Dendritic cell treated with granulocyte-macrophage colony-stimulating factor and Interleukin-4, amounts not matched to agents 40 ng/mL and 50 ng/mL, for 4 days (primary cell): ENCODE measurements around the gene LRRC14B.

Source experiments
- H3K27ac Mint-ChIP-seq: one replicate; pipeline ENCODE4 v1.8.0; 2022; ENCODE audit warnings: mild to moderate bottlenecking, mixed read lengths
- H3K27me3 Mint-ChIP-seq: one replicate; pipeline ENCODE4 v1.8.0; 2022; ENCODE audit warnings: mild to moderate bottlenecking, mixed read lengths
- H3K36me3 Mint-ChIP-seq: one replicate; pipeline ENCODE4 v1.8.0; 2022; ENCODE audit warnings: low read depth, mixed read lengths
- H3K4me1 Mint-ChIP-seq: one replicate; pipeline ENCODE4 v1.8.0; 2022; ENCODE audit warnings: low read depth, mixed read lengths
- H3K4me3 Mint-ChIP-seq: one replicate; pipeline ENCODE4 v1.8.0; 2022; ENCODE audit warnings: mild to moderate bottlenecking, moderate library complexity, mixed read lengths
- H3K9me3 Mint-ChIP-seq: one replicate; pipeline ENCODE4 v1.8.0; 2022; ENCODE audit warnings: mixed read lengths
- intact Hi-C: fragments of 100-400 bp; cut with micrococcal nuclease; formaldehyde crosslinking; loops from one replicate; pipeline ENCODE4 v1.15.0; 2022

LRRC14B gene

DNA sequence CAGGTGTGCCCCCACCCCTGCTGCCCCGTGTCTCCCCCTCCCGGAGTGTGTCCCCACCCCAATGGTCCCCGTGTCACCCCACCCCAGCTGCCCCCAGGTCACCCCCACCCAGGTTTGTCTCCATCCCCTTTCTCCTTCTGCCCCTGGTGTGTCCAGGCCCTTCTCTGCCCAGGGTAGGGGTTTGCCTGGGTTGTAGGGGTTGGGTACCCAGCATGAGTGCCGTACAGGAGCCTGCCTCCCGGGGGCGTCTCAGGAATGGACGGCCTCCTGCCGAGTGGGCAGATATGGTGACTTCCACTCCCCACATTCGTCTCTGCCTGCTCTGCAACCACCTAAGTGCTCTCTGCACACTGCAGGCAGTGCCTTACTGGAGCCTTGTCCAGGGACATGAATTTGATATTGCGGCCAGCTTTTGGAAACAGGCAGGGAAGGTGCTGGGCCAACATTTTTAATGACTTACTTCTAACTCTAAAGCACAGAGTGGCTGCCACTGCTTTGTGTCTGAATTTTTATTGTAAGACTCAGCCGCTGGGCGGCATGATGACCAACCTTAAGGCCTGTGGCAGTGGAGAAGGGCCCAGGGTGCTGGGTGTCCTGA lies 6.7 kb downstream of the LRRC14B start:
- intact Hi-C loops = no loop called here
- H3K4me1 Mint-ChIP-seq = no peaks in the 10 kb centered on the region
- H3K9me3 Mint-ChIP-seq = no peaks in the 10 kb centered on the region
- H3K27ac Mint-ChIP-seq = no peak overlapping the region
- no peak overlapping the region for H3K4me3 Mint-ChIP-seq
- peaks cover 2% of the 10 kb centered on the region for H3K27me3 Mint-ChIP-seq
- peaks cover 26% of the 10 kb centered on the region for H3K36me3 Mint-ChIP-seq

DNA sequence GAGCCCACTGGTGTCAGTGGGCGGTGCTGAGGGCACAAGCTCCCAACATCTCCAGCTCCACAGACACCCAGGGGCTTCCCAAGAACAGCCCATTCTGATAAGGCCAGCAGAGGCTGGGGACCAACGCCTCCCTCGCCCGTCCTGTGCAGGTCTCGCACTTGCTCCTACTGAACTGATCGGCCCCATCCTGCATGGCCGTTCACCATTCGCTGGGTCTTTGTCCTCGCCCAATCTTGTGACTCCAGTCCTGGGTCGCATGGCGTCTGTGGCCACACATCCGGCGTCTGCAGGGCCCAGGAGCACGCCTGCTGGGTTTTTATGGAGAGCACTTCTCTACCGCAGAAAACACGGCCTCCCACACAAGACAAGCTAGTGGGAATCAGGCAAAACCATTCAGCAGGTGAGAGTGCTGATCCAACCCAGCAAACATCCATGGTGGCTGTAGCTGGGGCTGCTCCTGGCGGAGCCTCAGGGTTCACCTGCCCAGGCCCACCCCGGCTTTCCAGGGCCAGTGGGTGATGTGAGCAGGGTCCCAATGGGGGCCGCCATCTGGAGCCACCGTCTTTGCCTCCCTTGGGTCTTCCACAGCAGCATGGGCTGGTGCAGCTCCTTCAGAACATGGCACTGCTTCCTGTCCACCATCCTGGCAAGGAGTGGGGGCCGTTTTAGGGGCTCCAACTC lies 7.4 kb downstream of the LRRC14B start:
- H3K27ac Mint-ChIP-seq = no peak overlapping the region
- intact Hi-C loops = no loop called here
- H3K4me1 Mint-ChIP-seq = no peaks in the 10 kb centered on the region
- H3K36me3 Mint-ChIP-seq = peaks cover 32% of the 10 kb centered on the region
- H3K4me3 Mint-ChIP-seq = no peak overlapping the region
- no peaks in the 10 kb centered on the region for H3K9me3 Mint-ChIP-seq
- peaks cover 2% of the 10 kb centered on the region for H3K27me3 Mint-ChIP-seq

DNA sequence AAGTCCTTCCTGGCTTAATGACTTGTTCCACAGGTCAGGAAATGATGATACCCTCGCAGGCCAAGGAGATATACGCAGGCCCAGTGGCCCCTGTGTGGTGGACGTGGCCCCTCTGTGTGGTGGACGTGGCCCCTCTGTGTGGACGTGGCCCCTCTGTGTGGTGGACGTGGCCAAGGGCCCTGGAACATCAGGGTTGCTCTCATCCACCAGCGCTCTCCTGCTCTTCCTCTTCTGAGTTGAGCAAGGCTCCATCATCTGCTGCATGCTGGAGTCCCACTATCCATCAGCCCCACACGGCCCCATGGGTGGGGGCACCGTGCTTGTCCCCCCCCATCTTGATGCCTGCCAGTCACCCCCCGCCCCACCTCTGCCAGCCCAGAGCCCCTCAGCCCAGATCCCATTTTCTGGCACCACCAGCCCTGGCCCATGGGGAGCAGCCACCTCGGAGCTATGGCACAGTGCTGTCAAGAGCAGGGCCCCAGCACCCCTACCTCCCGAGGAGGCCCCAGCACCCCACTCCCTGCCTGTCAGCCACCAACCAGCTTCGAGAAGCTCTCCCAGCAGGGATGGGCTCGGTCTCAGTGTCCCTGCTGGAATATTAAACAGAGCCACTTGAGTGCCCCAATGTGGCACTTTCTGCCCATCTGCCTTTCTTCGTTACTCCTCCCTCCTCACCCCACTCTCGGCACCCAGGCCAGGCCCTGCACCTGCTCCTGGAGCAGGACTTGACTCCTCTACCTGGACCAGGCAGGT lies 8.1 kb downstream of the LRRC14B start:
- H3K36me3 Mint-ChIP-seq = peaks cover 40% of the 10 kb centered on the region
- no peak overlapping the region for H3K27ac Mint-ChIP-seq
- no peaks in the 10 kb centered on the region for H3K9me3 Mint-ChIP-seq
- H3K4me1 Mint-ChIP-seq = no peaks in the 10 kb centered on the region
- intact Hi-C loops = no loop called here
- peaks cover 2% of the 10 kb centered on the region for H3K27me3 Mint-ChIP-seq
- no peak overlapping the region for H3K4me3 Mint-ChIP-seq

DNA sequence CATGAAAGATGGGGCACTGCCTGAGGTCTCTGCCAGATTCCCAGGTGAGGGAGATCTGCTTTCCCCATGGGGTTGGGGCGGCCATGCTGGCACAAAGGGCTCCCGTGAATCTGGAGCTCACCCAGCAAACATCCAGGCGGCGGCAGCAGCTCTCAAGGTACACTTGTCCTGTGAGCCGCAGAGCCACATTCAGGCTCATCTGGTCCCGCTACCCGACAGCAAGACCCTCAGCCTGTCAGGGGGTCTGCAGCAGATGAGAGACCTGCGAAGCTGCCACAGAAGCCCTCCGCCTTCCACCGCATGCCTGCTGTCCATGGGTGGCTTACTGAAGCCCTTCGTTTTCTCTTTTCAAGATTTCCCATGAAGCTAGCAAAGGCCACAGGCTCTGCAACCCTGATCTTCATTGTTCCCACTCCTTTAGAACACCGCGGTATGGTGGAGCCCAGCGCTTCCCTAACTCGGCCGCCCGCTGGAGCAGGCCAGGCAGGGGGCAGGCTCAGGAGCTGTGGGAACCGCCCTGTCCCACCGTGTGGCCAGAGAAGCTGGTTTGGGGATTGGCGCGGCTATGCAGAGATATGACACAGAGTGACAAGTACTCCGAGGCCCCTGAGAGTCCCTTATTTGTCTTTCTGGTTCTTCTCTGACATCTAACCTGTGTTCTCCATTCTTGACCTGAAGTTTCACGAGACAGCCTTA lies 8.8 kb downstream of the LRRC14B start:
- H3K36me3 Mint-ChIP-seq = peaks cover 47% of the 10 kb centered on the region
- intact Hi-C loops = no loop called here
- H3K27ac Mint-ChIP-seq = no peak overlapping the region
- no peaks in the 10 kb centered on the region for H3K9me3 Mint-ChIP-seq
- H3K4me1 Mint-ChIP-seq = no peaks in the 10 kb centered on the region
- H3K27me3 Mint-ChIP-seq = peaks cover 2% of the 10 kb centered on the region
- H3K4me3 Mint-ChIP-seq = no peak overlapping the region

DNA sequence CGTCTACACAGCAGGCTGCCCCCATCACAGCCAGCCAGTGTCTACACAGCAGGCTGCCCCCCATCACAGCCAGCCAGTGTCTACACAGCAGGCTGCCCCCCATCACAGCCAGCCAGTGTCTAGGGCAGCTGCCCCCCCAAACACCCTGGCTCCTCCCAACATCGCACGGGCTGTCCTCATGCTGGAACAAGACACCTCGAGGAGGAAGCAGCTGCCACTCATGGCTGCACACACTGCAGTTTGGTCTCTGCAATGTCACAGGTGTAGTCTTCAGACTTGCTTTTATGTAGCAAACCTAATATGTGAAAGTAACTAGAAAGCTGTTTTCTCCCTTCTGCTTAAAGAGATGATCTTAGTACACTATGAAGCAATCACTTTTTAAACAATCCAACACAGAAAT lies 9.7 kb downstream of the LRRC14B start:
- Mint-ChIP-seq H3K9me3 (no peaks in the 10 kb centered on the region), H3K27ac (no peak overlapping the region), H3K4me3 (no peak overlapping the region), H3K27me3 (no peaks in the 10 kb centered on the region), H3K4me1 (no peaks in the 10 kb centered on the region), H3K36me3 (peaks cover 56% of the 10 kb centered on the region)
- intact Hi-C loops = no loop called here

DNA sequence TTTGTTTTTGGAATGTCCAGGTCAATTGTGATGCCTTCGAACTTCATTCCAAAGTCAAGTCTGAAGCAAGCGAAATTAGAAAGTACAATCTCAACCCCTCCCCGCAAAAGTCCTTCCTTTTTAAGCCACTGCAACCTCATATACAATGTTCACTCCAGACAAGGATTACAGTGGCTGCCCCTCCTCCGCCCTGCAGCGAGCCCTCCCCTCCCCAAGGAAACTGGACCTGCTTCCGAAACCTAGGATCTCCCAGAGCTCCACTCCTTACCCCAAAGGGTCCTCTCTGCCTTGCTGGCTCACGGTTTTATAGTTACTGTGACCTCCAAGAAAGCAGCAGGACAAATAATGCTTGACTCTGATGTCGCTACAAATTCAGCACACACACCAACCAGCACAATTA lies 10.4 kb downstream of the LRRC14B start:
- intact Hi-C loops = no loop called here
- Mint-ChIP-seq H3K27ac (no peak overlapping the region), H3K36me3 (peaks cover 63% of the 10 kb centered on the region), H3K27me3 (no peaks in the 10 kb centered on the region), H3K9me3 (no peaks in the 10 kb centered on the region), H3K4me1 (no peaks in the 10 kb centered on the region), H3K4me3 (no peak overlapping the region)

DNA sequence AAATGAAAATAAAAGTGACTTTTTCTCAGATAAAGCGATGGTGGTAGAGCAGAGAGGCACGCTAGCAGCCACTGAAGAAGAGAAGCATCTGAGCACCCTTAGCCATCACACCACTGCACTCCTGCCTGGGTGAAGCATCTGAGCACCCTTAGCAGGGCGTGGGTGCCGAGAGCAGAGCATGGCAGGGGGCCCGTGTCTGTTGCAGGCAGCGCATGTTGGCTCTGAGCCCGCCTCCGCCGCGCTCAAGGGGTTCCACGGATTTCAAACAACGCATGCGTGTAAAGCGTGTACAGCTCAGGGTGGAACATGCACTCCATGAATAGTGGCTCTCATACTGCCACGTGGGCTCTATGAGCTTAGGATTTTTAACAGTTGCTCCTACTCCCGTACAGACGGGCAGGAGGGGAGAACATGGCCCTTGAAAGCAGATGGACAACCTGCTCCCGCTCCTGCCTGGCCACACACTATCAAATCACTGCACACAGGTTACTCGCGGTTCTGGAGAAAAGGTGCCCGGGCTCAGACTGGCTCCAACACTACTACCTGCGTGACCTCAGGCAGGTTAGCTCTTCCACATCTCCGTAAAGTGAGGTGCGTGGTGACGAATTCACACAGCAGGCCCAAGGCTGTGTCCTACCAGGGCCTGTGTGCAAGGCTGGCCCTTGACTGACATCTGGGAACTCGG lies 12.1 kb downstream of the LRRC14B start:
- Mint-ChIP-seq H3K36me3 (peaks cover 80% of the 10 kb centered on the region), H3K27ac (no peak overlapping the region), H3K9me3 (no peaks in the 10 kb centered on the region), H3K4me1 (no peaks in the 10 kb centered on the region), H3K4me3 (no peak overlapping the region), H3K27me3 (no peaks in the 10 kb centered on the region)
- intact Hi-C loops = no loop called here

DNA sequence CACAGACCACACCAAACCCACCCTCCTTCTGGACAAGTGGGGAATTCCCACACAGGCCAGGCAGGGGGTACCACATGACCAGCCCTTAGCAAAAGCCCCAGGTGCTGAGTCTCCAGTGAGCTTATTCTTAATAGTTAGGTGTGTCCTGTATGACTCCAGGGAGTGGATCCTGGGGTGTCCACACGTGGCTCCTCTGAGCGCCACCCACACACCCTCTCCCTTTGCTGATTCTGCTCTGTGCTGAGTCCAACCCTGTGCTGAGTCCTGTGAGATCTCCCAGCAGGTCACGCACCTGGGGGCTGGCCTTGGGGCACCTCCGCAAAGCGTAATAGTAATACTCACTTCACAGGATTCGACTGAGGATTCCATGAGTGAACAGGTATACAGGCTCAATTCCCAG lies 12.7 kb downstream of the LRRC14B start:
- Mint-ChIP-seq H3K4me1 (peaks cover 6% of the 10 kb centered on the region), H3K27me3 (no peaks in the 10 kb centered on the region), H3K9me3 (no peaks in the 10 kb centered on the region), H3K27ac (no peak overlapping the region), H3K4me3 (no peak overlapping the region), H3K36me3 (peaks cover 77% of the 10 kb centered on the region)
- intact Hi-C loops = no loop called here

DNA sequence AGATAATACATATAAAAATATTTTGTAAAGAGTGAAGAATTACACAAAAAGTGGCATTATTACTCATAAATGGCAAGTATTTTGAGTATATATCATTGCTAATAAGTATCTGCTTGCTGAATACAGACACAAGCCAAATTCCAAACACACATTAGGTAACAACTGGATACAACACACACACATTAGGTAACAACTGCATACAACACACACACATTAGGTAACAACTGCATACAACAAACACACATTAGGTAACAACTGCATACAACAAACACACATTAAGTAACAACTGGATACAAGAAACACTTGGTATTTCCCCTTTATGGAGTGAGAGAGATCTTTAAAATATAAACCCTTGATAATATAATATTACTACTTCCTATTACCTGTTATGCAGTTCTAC lies 13.2 kb downstream of the LRRC14B start:
- Mint-ChIP-seq H3K36me3 (peaks cover 72% of the 10 kb centered on the region), H3K4me1 (peaks cover 8% of the 10 kb centered on the region)

DNA sequence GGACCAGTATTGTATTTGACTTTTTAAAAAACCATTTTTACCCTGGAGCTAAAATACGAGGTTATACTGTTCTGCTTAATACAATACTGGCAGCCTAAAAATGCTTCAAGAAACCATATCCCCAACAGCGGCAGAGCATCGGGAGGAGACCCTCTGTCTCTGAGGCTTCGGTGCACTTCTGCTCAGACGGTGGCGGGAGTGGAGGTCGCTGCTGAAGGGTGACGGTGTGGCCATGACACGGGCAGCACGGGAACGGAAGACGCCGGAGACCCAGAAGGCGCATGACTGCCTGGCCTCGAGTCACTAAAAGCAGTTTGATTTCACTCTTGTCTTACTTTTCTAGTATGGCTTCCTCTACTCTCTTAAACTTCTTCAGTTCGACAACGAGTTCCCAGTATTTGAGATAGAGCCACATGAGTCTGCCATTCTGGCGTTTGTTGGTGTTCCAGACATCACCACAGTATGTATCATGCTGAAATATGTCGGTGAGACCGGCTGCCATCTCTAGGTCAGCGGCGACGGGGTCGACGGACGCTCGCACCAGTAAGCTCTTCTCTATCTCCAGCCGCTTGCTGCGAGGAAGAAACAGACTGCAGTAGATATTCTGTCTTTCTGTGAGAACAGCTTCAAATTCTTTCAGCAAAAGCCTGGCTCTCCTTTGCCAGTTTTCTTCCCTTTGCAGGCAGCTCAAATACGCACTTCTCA lies 13.8 kb downstream of the LRRC14B start:
- no peak overlapping the region for H3K27ac Mint-ChIP-seq
- H3K4me1 Mint-ChIP-seq = peaks cover 14% of the 10 kb centered on the region
- no peak overlapping the region for H3K4me3 Mint-ChIP-seq
- intact Hi-C loops = no loop called here
- H3K36me3 Mint-ChIP-seq = peaks cover 69% of the 10 kb centered on the region
- no peaks in the 10 kb centered on the region for H3K27me3 Mint-ChIP-seq
- H3K9me3 Mint-ChIP-seq = no peaks in the 10 kb centered on the region

More for the DNA sequence above, 13.2 kb downstream of the LRRC14B start:
- Mint-ChIP-seq H3K27me3 (no peaks in the 10 kb centered on the region), H3K27ac (no peak overlapping the region), H3K4me3 (no peak overlapping the region), H3K9me3 (no peaks in the 10 kb centered on the region)
- intact Hi-C loops = no loop called here

DNA sequence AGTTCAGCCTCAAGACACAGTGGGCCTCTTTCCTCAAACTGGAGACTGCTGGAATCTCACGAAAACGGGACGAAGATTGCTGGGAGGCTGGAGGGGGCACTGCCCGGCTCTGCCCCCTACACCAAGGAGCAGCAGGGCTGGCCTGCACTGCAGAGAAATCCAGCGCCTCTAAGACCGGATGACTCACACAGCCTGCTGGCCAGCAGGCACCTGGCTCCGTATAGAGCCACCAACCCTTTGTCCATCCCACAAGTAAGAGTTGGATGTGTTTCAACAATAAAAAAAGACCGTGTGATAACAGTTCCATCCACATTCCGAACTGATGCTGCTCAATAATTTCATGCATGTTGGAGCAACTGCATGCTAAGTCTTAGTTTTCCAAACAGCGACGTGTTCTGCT lies 15.1 kb downstream of the LRRC14B start:
- Mint-ChIP-seq H3K36me3 (peaks cover 69% of the 10 kb centered on the region), H3K4me3 (no peak overlapping the region), H3K27me3 (no peaks in the 10 kb centered on the region), H3K9me3 (no peaks in the 10 kb centered on the region), H3K4me1 (peaks cover 19% of the 10 kb centered on the region), H3K27ac (no peak overlapping the region)
- intact Hi-C loops = no loop called here

DNA sequence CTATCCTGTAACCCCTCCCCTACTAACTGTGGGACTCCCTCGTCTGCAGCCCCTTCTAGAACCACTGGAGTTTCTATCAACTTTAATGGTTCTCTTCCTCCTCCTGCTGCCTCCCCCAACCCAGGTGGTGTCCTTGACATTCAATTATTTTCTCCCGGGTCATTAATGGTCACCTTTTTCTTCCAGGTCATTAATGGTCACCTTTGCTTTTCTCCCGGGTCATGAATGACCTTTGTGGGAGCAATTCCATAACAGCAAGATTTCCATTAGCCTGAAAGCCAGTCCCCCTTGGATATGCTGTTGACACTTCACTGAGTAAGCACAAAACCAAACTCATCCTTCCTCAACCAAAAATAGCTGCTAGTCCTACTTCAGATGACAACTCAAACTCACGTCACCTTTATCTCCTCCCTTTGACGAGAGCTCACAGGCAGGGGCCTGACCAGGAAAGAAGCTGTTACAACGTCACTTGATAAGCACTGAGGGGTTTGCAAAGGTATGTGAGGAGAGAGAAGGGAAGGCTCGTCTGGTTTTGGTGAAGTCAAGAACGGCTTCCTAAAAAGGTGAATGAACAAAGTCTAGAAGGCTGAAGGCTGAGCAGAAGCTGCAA lies 15.7 kb downstream of the LRRC14B start:
- Mint-ChIP-seq H3K4me3 (no peak overlapping the region), H3K9me3 (no peaks in the 10 kb centered on the region), H3K4me1 (peaks cover 19% of the 10 kb centered on the region), H3K27ac (no peak overlapping the region), H3K36me3 (peaks cover 66% of the 10 kb centered on the region), H3K27me3 (no peaks in the 10 kb centered on the region)
- intact Hi-C loops = no loop called here

DNA sequence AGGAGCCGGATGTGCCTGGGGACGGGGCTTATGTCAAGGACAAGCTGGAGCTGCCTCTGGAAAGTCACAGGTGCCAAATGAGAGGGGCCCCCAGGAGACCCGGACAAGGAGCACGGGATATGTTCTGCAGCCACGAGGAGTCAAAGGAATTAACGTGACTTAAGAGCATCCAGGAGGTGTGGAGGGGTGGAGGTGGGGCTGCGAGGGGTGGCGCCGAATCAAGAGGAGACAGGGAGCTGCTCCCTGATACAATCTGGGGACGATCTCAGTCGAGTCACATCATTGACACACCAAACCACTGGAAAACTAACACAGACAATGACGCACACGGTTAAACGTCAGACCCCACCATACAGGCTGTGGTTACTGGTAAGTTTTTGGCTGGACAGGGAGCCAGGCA lies 16.3 kb downstream of the LRRC14B start:
- Mint-ChIP-seq H3K27ac (no peak overlapping the region), H3K4me3 (no peak overlapping the region), H3K36me3 (peaks cover 60% of the 10 kb centered on the region), H3K4me1 (peaks cover 19% of the 10 kb centered on the region), H3K27me3 (no peaks in the 10 kb centered on the region), H3K9me3 (no peaks in the 10 kb centered on the region)
- intact Hi-C loops = no loop called here
